Gastroesophageal sphincter (tissue), 3 donors: ENCODE data around the gene SCN7A.

Experiments
- POLR2AphosphoS5 ChIP-seq: sonication (generic); formaldehyde crosslinking; IDR thresholded peaks from one replicate; pipeline ENCODE4 v1.6.1; 2017; ENCODE audit warnings: antibody characterized with exemption
- TF ChIP-seq, protein P1 (sequence below), 4 experiments: fragments of 200-600 bp in 2 of 4; fragments of 450-650 bp in 2 of 4; sonication (generic) in 1 of 4; IDR thresholded peaks; one replicate each; pipeline ENCODE4 v1.5.1; 2017 to 2019; ENCODE audit warnings: antibody characterized with exemption in 4 of 4, mild to moderate bottlenecking in 2 of 4, moderate library complexity in 2 of 4

DNA sequence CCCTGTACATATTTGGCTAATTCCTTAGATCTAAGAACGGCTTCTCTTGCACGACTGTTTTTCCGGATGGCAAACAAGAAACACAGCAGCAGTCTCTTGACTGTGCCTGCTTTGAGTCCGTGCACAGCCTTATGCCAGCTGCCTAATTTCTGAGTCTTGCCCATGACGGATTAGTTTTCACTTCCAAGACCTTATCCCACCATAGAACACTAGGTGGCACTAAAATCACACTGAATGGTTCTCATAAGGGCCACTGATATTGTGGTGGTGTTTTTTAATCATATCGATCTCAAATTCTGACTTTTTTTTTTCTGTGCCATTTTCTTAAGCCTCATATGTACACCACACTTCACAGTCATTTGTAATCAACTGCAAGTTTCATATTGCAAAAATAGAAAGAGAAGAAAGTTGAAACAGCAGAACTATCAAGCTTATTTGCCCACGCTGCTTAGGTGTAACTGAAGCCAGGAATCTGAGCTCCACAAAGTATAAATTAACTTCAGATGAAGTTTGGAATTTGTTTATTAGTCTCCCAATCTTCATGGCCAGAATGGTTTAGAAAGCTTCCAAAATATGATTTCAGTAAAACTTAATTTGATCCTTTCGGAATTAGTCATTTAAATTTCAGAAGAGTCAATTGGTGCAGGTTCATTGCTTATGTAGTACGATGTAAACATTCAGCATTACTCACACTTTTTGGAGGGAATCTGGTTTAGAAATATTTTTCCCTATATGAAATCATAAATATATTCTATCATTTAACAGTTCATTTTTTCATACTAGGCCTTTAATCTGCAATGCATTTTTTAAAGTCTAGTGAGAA is 45.5 kb upstream of the SCN7A start:
- no peak for TF ChIP-seq POLR2AphosphoS5
- TF ChIP-seq, protein P1, sequence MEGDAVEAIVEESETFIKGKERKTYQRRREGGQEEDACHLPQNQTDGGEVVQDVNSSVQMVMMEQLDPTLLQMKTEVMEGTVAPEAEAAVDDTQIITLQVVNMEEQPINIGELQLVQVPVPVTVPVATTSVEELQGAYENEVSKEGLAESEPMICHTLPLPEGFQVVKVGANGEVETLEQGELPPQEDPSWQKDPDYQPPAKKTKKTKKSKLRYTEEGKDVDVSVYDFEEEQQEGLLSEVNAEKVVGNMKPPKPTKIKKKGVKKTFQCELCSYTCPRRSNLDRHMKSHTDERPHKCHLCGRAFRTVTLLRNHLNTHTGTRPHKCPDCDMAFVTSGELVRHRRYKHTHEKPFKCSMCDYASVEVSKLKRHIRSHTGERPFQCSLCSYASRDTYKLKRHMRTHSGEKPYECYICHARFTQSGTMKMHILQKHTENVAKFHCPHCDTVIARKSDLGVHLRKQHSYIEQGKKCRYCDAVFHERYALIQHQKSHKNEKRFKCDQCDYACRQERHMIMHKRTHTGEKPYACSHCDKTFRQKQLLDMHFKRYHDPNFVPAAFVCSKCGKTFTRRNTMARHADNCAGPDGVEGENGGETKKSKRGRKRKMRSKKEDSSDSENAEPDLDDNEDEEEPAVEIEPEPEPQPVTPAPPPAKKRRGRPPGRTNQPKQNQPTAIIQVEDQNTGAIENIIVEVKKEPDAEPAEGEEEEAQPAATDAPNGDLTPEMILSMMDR (IDR thresholded peaks at IDR 0.05): peak; percentile 42 to 80 (median 67)
